MCF 10A (cell line): ENCODE results near the gene A2M. TPM values are rescaled to one million over a fixed set of nuclear protein-coding genes. Genes with fewer than 3 reads are reported as not detected.
A peak's percentile ranks its signal among the peaks of the same experiment; 100 is the strongest.

ENCODE experiments used
- BruUV-seq: library from RNA; stranded (reverse); fragments of 400-500 nt; replicated peaks from 2 replicates; lab custom pipeline; 2021; lab: Mats Ljungman, UMichigan
- CTCF ChIA-PET: fragments of 300-600 bp; sonication (Branson Sonifier 250); formaldehyde crosslinking; extraction: SDS; loops from one replicate; lab custom pipeline; 2021; ENCODE audit warnings: antibody characterized with exemption, inconsistent platforms; lab: Yijun Ruan, JAX
- POLR2A ChIA-PET: fragments of 300-600, 350-650 bp; sonication (Branson Sonifier 250); formaldehyde crosslinking; extraction: SDS; loops from one replicate; lab custom pipeline; 2020; ENCODE audit warnings: antibody characterized with exemption, inconsistent platforms; lab: Yijun Ruan, JAX
- DNase-seq: peaks from one replicate; pipeline ENCODE4 v3.0.0-alpha.2; 2018; ENCODE audit not compliant: unreplicated experiment
- H3K27ac Mint-ChIP-seq: one replicate; pipeline ENCODE4 v1.8.0; 2022; ENCODE audit warnings: mild to moderate bottlenecking, low read depth, mixed read lengths; ENCODE audit not compliant: unreplicated experiment
- H3K27me3 Mint-ChIP-seq: one replicate; pipeline ENCODE4 v1.8.0; 2022; ENCODE audit warnings: mixed read lengths; ENCODE audit not compliant: insufficient read depth, unreplicated experiment
- H3K36me3 Mint-ChIP-seq: one replicate; pipeline ENCODE4 v1.8.0; 2022; ENCODE audit warnings: mild to moderate bottlenecking, moderate library complexity, mixed read lengths; ENCODE audit not compliant: insufficient read depth, unreplicated experiment
- H3K4me1 Mint-ChIP-seq: one replicate; pipeline ENCODE4 v1.8.0; 2022; ENCODE audit warnings: mixed read lengths; ENCODE audit not compliant: insufficient read depth, unreplicated experiment
- H3K4me3 Mint-ChIP-seq: one replicate; pipeline ENCODE4 v1.8.0; 2022; ENCODE audit warnings: mild to moderate bottlenecking, moderate library complexity, mixed read lengths; ENCODE audit not compliant: unreplicated experiment
- H3K9me3 Mint-ChIP-seq: one replicate; pipeline ENCODE4 v1.8.0; 2022; ENCODE audit warnings: mixed read lengths; ENCODE audit not compliant: unreplicated experiment
- intact Hi-C: fragments of 100-400 bp; cut with micrococcal nuclease; formaldehyde crosslinking; loops from 2 replicates; pipeline ENCODE4 v1.14.1; 2022
- total RNA-seq: library from RNA; stranded (reverse); gene quantifications from 2 replicates; pipeline ENCODE4 v1.2.3, GENCODE V29; 2022
- TF ChIP-seq, protein P1 (sequence below): fragments of 200-600 bp; IDR thresholded peaks from one replicate; pipeline ENCODE4 v1.8.0; 2022; ENCODE audit warnings: antibody characterized with exemption, mild to moderate bottlenecking; ENCODE audit not compliant: unreplicated experiment

The A2M gene
- total RNA-seq, 1 experiment from 2014 or later: not detected

DNA sequence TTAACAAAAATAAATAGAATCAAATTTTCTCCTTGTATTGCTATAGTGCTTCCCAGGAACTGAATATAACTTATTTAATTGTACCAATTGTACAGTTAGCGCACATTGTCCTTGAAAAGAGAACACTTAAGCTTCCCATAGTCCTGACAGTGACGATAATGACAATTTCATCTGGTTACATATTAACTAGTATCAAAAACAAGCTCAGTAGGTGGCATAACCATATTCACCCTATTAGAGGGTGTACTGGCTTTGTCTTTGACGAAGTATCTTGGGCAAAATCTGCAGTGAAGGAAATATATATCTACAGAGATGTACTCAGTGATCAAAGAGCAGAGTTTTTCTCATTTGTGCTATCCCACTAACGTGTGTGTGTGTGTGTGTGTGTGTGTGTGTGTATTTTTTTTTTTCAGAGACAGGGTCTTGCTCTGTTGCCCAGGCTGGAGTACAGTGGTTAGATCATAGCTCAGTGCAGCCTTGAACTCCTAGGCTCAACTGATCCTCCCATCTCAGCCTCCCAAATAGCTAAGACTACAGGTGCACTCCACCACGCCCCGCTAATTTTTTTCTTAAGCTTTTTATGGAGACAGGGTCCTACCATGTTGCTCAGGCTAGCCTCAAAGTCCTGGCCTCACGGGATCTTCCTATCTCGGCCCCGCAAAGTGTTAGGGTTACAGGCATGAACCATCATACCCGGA is 4.9 kb upstream of the A2M start:
- Mint-ChIP-seq H3K9me3 (no peaks in the 10 kb centered on the region), H3K36me3 (no peaks in the 10 kb centered on the region), H3K4me3 (no peak overlapping the region), H3K4me1 (no peaks in the 10 kb centered on the region), H3K27me3 (peaks cover 11% of the 10 kb centered on the region), H3K27ac (no peak overlapping the region)
- ChIA-PET POLR2A (no interaction called here), CTCF (interaction anchor here (0.8 kb wide), 1 partner anchor 15 kb away, joined by 3 read pairs; no protein-coding TSS in a partner anchor)
- TF ChIP-seq, protein P1, sequence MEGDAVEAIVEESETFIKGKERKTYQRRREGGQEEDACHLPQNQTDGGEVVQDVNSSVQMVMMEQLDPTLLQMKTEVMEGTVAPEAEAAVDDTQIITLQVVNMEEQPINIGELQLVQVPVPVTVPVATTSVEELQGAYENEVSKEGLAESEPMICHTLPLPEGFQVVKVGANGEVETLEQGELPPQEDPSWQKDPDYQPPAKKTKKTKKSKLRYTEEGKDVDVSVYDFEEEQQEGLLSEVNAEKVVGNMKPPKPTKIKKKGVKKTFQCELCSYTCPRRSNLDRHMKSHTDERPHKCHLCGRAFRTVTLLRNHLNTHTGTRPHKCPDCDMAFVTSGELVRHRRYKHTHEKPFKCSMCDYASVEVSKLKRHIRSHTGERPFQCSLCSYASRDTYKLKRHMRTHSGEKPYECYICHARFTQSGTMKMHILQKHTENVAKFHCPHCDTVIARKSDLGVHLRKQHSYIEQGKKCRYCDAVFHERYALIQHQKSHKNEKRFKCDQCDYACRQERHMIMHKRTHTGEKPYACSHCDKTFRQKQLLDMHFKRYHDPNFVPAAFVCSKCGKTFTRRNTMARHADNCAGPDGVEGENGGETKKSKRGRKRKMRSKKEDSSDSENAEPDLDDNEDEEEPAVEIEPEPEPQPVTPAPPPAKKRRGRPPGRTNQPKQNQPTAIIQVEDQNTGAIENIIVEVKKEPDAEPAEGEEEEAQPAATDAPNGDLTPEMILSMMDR: no peak
- intact Hi-C loops: no loop called here
- no TSS peak for BruUV-seq
- DNase-seq: no peak

DNA sequence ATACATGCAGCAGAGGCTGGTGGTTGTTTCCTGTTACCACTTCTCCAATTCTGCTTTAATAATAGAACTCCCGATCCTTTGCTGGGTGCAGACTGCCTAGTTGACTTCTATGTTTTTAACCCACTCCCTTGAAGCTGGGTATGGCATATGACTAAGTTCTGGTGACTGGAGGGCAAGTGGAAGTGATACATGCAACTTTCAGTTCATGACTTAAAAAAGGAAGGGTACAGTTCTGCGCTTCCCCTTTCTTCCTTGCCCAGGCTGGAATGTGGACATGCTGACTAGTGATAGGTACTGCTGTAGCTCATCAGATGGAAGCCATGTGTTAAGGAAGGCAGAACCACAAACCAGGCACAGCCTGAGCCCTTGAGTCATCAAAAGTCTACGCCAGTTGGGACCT is 2.4 kb upstream of the A2M start:
- no peaks in the 10 kb centered on the region for H3K9me3 Mint-ChIP-seq
- intact Hi-C loops: no loop called here
- H3K27me3 Mint-ChIP-seq: peaks cover 11% of the 10 kb centered on the region
- H3K27ac Mint-ChIP-seq: no peak overlapping the region
- H3K4me3 Mint-ChIP-seq: no peak overlapping the region
- no peaks in the 10 kb centered on the region for H3K36me3 Mint-ChIP-seq
- ChIA-PET CTCF (interaction anchor here (1.2 kb wide), 1 partner anchor 54 kb away, joined by 3 read pairs; no protein-coding TSS in a partner anchor), POLR2A (no interaction called here)
- BruUV-seq: no TSS peak
- TF ChIP-seq, protein P1: no peak
- H3K4me1 Mint-ChIP-seq: no peaks in the 10 kb centered on the region
- DNase-seq: no peak

DNA sequence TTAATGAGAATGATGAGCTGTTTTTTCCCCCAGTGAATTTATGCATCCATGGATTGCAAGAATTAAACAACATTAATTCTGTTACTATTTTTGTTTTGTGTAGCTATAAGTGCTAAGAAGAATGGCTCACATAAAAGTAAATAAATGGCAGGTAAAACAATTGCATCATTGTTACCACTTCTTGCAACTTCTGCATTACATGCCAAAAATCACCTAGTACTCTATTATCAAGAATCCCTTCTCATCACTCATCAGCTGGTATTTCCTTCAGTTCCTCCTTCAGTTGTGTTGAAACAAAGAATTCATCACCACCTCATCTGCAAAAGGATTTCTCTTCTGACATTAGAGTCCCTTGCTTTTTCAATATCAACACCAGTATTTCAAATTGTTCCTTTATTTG is 773 bp downstream of the A2M start:
- CTCF ChIA-PET: no interaction called here
- Mint-ChIP-seq H3K36me3 (no peaks in the 10 kb centered on the region), H3K27me3 (peaks cover 4% of the 10 kb centered on the region), H3K4me1 (no peaks in the 10 kb centered on the region), H3K9me3 (no peaks in the 10 kb centered on the region), H3K27ac (no peak overlapping the region), H3K4me3 (no peak overlapping the region)
- TF ChIP-seq, protein P1: no peak
- peak; percentile 22 for DNase-seq
- POLR2A ChIA-PET: no interaction called here
- intact Hi-C loops: no loop called here
- BruUV-seq: no TSS peak

DNA sequence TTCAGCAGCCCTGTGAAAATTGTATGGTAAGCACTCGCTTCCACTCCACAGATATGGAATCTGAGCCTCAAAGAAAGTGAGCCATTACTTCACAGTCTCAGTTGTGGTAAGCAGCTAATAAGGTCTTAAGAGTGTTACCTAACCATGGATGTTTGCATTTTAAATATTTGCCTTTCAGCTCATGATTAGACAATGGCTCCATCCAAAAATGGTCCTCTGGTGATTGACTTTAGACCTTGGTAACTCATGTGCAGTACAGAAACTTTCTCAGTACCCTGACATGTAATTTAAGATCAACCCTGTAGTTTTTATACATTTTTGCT is 1.8 kb downstream of the A2M start:
- TF ChIP-seq, protein P1: no peak
- Mint-ChIP-seq H3K4me3 (no peak overlapping the region), H3K9me3 (no peaks in the 10 kb centered on the region), H3K4me1 (no peaks in the 10 kb centered on the region), H3K27me3 (no peaks in the 10 kb centered on the region), H3K27ac (no peak overlapping the region), H3K36me3 (no peaks in the 10 kb centered on the region)
- BruUV-seq: no TSS peak
- ChIA-PET POLR2A (no interaction called here), CTCF (interaction anchor here (1.0 kb wide), 1 partner anchor 41 kb away, joined by 3 read pairs; no protein-coding TSS in a partner anchor)
- intact Hi-C loops: no loop called here
- DNase-seq: no peak
